ENCODE results near the gene SLC20A1.
A peak's percentile ranks its signal among the peaks of the same experiment; 100 is the strongest.
"Not testable (repeated sequence)": the region's sequence is repeated elsewhere in the genome, so short reads cannot be mapped to it uniquely, and the experiment has no call there.

The SLC20A1 gene

GRCh38 chr2:112644155-112644932, 1.4 kb upstream of the SLC20A1 start:
- DNase-seq (ENCODE audit: extremely low read depth in 1 of 2, low read depth in 1 of 2): no peak

- DNase-seq (ENCODE audit: extremely low read depth in 1 of 2, low read depth in 1 of 2): no peak
Measured at GRCh38 chr2:112644933-112645309, 818 bp upstream of the SLC20A1 start.

DNA sequence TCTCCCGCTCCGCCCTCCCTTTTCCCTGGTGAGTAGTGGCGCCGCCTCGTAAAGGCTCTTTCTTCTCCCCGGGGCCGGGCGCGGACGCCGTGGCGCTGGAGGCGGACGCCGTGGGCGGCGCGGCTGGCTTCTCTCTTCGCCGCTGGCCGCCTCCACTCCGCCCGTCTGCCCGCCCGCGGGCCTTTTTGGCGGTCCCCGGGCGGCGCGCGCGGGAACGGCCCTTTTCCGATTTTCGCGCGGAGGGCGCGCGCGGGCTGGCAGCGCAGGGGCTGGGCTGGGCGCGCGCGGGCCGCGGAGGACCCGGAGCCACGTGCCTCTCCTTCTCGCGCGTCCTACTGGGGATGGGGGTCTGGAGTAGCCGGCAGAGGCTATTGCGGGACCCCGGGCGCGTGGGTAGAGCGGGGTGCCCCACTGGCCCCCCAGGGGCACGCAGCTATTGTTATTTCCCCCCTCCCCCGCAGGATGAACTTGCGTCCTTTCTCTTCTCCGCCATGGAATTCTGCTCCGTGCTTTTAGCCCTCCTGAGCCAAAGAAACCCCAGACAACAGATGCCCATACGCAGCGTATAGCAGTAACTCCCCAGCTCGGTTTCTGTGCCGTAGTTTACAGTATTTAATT, 472 bp downstream of the SLC20A1 start:
- DNase-seq (ENCODE audit: extremely low read depth in 1 of 2, low read depth in 1 of 2): peak in 1 of 2 donors; percentile 37

DNA sequence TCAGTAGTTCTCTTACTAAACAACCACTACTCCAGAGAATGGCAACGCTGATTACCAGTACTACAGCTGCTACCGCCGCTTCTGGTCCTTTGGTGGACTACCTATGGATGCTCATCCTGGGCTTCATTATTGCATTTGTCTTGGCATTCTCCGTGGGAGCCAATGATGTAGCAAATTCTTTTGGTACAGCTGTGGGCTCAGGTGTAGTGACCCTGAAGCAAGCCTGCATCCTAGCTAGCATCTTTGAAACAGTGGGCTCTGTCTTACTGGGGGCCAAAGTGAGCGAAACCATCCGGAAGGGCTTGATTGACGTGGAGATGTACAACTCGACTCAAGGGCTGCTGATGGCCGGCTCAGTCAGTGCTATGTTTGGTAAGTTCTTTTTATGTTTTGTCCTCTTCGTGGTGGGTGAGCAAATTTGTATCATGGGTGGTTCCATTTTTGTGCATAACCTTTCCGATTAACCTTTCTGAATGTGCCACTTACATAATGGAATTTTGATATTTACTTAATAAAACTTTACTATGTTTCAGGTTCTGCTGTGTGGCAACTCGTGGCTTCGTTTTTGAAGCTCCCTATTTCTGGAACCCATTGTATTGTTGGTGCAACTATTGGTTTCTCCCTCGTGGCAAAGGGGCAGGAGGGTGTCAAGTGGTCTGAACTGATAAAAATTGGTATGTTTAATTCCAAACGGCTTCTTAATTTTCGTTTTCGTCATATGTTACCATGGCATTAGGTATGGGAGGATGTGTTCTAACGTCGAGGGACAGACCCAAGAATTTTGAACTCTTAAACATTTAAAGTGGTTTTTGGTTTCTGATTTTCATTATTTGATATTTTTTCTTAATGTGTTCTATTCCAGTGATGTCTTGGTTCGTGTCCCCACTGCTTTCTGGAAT, 1.3 kb downstream of the SLC20A1 start:
- no peak for DNase-seq (ENCODE audit: extremely low read depth in 1 of 2, low read depth in 1 of 2)

- DNase-seq (ENCODE audit: extremely low read depth in 1 of 2, low read depth in 1 of 2): no peak
Measured at GRCh38 chr2:112648081-112648480, 2.3 kb downstream of the SLC20A1 start.

DNA sequence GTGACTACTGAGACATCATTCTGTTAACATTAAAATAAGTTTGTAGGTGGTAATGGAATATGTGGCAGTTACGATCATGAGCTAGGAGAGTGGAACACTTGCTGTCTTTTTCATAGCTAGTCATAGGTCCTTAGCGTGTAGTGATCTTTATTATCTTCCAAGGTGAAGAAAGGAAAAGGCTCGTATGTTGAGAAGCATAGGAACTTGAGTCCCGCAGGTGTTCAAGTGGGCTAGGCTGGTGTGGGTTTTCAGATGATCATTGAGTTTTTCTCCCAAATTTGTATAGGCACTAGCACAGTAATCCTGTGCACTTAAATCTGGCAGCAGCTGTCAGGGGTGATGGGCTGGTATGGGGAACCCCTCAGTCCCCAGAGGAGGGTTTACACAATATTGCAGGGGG, 10.9 kb downstream of the SLC20A1 start:
- DNase-seq (ENCODE audit: extremely low read depth in 1 of 2, low read depth in 1 of 2): no peak

GRCh38 chr2:112658301-112658700, 12.6 kb downstream of the SLC20A1 start:
- no peak for DNase-seq (ENCODE audit: extremely low read depth in 1 of 2, low read depth in 1 of 2)

- DNase-seq (ENCODE audit: extremely low read depth in 1 of 2, low read depth in 1 of 2): no peak
Measured at GRCh38 chr2:112658839-112659667, 13.3 kb downstream of the SLC20A1 start.

DNA sequence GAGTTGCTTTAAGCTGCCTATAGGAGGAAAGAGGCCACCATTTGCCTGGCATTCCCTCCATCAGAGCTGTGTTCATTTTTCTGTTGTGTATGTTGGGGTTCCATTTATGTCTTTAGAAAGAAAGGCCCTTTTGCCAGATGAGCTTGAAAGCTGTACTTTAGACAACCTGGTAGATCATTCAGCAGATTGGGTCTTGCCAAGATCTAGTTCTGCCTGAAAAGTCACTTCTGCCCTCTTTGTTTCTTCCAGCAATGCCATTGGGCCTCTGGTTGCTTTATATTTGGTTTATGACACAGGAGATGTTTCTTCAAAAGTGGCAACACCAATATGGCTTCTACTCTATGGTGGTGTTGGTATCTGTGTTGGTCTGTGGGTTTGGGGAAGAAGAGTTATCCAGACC, 14.4 kb downstream of the SLC20A1 start:
- no peak for DNase-seq (ENCODE audit: extremely low read depth in 1 of 2, low read depth in 1 of 2)

GRCh38 chr2:112661656-112662305, 16.0 kb downstream of the SLC20A1 start:
- no peak for DNase-seq (ENCODE audit: extremely low read depth in 1 of 2, low read depth in 1 of 2)

DNA sequence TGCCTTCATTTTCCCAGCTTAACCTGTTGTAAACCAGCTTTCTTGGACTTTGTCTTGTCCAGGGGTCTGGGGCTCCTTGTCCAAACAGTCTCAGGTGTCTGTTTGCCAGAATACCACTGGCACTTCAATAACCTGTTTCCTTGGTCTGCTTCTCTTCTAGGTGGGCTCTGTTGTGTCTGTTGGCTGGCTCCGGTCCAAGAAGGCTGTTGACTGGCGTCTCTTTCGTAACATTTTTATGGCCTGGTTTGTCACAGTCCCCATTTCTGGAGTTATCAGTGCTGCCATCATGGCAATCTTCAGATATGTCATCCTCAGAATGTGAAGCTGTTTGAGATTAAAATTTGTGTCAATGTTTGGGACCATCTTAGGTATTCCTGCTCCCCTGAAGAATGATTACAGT, 17.0 kb downstream of the SLC20A1 start:
- no peak for DNase-seq (ENCODE audit: extremely low read depth in 1 of 2, low read depth in 1 of 2)

GRCh38 chr2:112664689-112665088, 18.9 kb downstream of the SLC20A1 start:
- DNase-seq (ENCODE audit: extremely low read depth in 1 of 2, low read depth in 1 of 2): no peak

DNA sequence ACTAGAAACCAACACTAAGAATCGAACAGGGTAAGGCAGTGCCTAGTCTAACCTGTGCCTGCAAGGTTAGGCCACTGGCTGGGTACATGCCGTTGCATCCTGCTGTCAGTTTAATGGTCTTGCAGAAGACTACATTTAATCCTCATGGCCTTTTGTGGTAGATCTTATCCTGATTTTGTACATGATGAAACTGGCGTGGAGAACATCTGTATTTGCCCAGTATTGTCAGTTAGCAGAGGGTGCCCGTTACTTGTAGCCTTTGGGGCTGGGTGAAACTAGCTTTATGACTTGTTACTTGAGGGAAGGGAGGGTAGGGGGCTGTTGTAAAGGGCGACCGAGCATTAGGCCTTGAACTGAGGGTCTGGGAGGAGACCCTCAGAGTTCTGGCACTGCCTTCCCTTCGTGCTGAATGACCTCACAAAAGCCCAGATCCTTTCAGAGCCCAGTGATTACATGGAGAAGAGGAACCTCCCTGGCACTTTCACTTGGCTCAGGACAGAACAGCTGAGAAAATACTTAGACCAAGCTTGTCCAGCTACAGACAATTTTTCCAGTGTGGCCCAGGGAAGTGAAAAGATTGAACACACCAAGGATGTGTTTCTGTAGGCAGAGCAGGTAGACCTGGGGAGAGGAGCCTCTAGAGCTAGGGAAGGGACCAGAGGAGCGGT, 19.5 kb downstream of the SLC20A1 start:
- DNase-seq (ENCODE audit: extremely low read depth in 1 of 2, low read depth in 1 of 2): no peak

GRCh38 chr2:112666761-112667122, 21.0 kb downstream of the SLC20A1 start:
- no peak for DNase-seq (ENCODE audit: extremely low read depth in 1 of 2, low read depth in 1 of 2)

- DNase-seq (ENCODE audit: extremely low read depth in 1 of 2, low read depth in 1 of 2): not testable (repeated sequence)
Measured at GRCh38 chr2:112667540-112667939, 21.8 kb downstream of the SLC20A1 start.

DNA sequence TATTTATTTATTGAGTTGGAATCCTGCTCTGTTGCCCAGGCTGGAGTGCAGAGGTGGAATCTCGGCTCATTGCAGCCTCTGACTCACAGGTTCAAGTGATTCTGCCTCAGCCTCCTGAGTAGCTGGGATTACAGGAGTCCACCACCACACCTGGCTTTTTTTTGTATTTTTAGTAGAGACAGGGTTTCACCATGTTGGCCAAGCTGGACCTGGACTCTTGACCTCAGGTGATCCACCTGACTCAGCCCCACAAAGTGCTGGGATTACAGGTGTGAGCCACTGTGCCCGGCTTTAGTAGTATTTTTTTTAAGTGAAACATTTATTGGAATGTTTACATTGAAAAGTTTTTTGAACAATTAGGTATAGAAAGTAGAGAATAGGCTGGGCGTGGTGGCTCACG, 23.9 kb downstream of the SLC20A1 start:
- DNase-seq (ENCODE audit: extremely low read depth in 1 of 2, low read depth in 1 of 2): no peak

DNA sequence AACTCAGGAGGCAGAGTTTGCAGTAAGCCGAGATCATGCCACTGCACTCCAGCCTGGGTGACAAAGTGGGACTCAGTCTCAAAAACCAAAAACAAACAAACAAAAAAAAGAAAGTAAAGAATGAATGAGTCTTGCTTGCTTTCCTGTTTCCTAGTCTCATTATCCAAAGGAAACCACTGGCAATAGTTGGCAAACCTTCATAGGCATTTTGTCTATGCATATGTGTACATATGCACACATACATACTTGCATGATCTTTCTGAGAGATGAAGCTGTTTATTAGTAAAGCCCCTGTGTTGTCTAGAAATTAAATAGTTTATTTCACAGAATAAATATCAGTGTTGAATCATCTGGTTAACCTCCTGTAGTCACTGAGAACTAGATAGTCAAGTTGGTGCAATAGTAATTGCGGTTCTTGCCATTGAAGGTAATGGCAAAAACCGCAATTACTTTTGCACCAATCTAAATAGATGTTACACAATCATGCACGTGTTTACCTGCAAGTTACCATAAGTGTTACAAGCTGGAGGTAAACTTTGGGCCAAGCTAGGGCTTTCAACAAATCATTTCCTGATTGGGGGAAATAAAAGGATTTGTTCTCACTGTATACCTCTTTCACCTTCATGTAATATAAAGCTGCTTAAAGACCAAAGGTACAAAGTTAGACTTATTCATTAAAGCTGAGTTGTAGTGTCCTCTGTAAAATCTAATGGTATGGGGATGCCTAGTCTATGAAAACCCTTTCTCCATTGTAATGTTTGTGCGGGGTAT, 24.7 kb downstream of the SLC20A1 start:
- DNase-seq (ENCODE audit: extremely low read depth in 1 of 2, low read depth in 1 of 2): no peak

- DNase-seq (ENCODE audit: extremely low read depth in 1 of 2, low read depth in 1 of 2): no peak
Measured at GRCh38 chr2:112671801-112672200, 26.1 kb downstream of the SLC20A1 start.

- no peak for DNase-seq (ENCODE audit: extremely low read depth in 1 of 2, low read depth in 1 of 2)
Measured at GRCh38 chr2:112673008-112673407, 27.3 kb downstream of the SLC20A1 start.

Data from activated CD8-positive, alpha-beta memory T cell treated with anti-CD3 and anti-CD28 coated beads for 1 hour (primary cell).